Stimulated activated CD4-positive, alpha-beta T cell treated with anti-CD3 and anti-CD28 coated beads, Interleukin-4, amount 100 ng/mL, for 1 hour (primary cell): ENCODE measurements around the gene MAGED1.
"Not testable (repeated sequence)": the region's sequence is repeated elsewhere in the genome, so short reads cannot be mapped to it uniquely, and the experiment has no call there.

ENCODE experiments used
- DNase-seq: peaks from one replicate; pipeline ENCODE4 v3.0.0-alpha.2; 2020

The MAGED1 gene

GRCh38 chrX:51899741-51900140, 6.3 kb downstream of the MAGED1 start:
- no peak for DNase-seq

- DNase-seq = no peak
Observed at GRCh38 chrX:51902510-51903050, 9.2 kb downstream of the MAGED1 start.

- not testable (repeated sequence) for DNase-seq
Observed at GRCh38 chrX:51905152-51905551, 11.7 kb downstream of the MAGED1 start.

- no peak for DNase-seq
Observed at GRCh38 chrX:51905711-51906110, 12.3 kb downstream of the MAGED1 start.

- no peak for DNase-seq
Observed at GRCh38 chrX:51917604-51918003, 24.2 kb downstream of the MAGED1 start.

- DNase-seq = no peak
Observed at GRCh38 chrX:51922561-51922960, 29.1 kb downstream of the MAGED1 start.

- DNase-seq = no peak
Observed at GRCh38 chrX:51931566-51932150, 38.2 kb downstream of the MAGED1 start.
